Amniotic epithelial cell (primary cell): ENCODE results near the gene SLC22A23.
A peak's percentile ranks its signal among the peaks of the same experiment; 100 is the strongest.

ENCODE experiments used
- DNase-seq: peaks from one replicate; pipeline ENCODE4 v3.0.0-alpha.2; 2010; ENCODE audit warnings: low read depth

SLC22A23 gene

GRCh38 chr6:3443221-3443515 is 13.7 kb downstream of the SLC22A23 start:
- no peak for DNase-seq

- peak; percentile 91 for DNase-seq
Measured at GRCh38 chr6:3442431-3443220, 14.2 kb downstream of the SLC22A23 start.

GRCh38 chr6:3440911-3441310 is 15.9 kb downstream of the SLC22A23 start:
- no peak for DNase-seq

GRCh38 chr6:3439961-3440360 is 16.9 kb downstream of the SLC22A23 start:
- no peak for DNase-seq

- peak; percentile 64 for DNase-seq
Measured at GRCh38 chr6:3438190-3439167, 18.4 kb downstream of the SLC22A23 start.

GRCh38 chr6:3433005-3433404 is 23.8 kb downstream of the SLC22A23 start:
- no peak for DNase-seq

- DNase-seq, result no peak
Measured at GRCh38 chr6:3432416-3432815, 24.4 kb downstream of the SLC22A23 start.

- DNase-seq, result no peak
Measured at GRCh38 chr6:3431994-3432393, 24.9 kb downstream of the SLC22A23 start.

GRCh38 chr6:3429211-3429610 is 27.6 kb downstream of the SLC22A23 start:
- DNase-seq, result no peak

GRCh38 chr6:3428700-3429099 is 28.1 kb downstream of the SLC22A23 start:
- no peak for DNase-seq

- DNase-seq, result no peak
Measured at GRCh38 chr6:3428247-3428646, 28.6 kb downstream of the SLC22A23 start.

- DNase-seq, result no peak
Measured at GRCh38 chr6:3427687-3428085, 29.2 kb downstream of the SLC22A23 start.

GRCh38 chr6:3426927-3427686 is 29.7 kb downstream of the SLC22A23 start:
- no peak for DNase-seq

GRCh38 chr6:3426091-3426926 is 30.5 kb downstream of the SLC22A23 start:
- DNase-seq, result no peak

GRCh38 chr6:3425574-3425973 is 31.3 kb downstream of the SLC22A23 start:
- DNase-seq, result no peak

- no peak for DNase-seq
Measured at GRCh38 chr6:3424185-3424927, 32.5 kb downstream of the SLC22A23 start.

GRCh38 chr6:3423439-3424184 is 33.2 kb downstream of the SLC22A23 start:
- no peak for DNase-seq

- no peak for DNase-seq
Measured at GRCh38 chr6:3422435-3423070, 34.3 kb downstream of the SLC22A23 start.

GRCh38 chr6:3421791-3422434 is 34.9 kb downstream of the SLC22A23 start:
- DNase-seq, result peak; percentile 41
